Omental fat pad (tissue), 4 donors: Measurements from ENCODE around the gene TMEM192. TPM values are rescaled to one million over a fixed set of nuclear protein-coding genes. Genes with fewer than 3 reads are reported as not detected.

Source experiments
- ATAC-seq: fragments of 150-250 bp; one replicate; pipeline ENCODE4 v1.9.1; 2016; ENCODE audit warnings: mild to moderate bottlenecking, moderate library complexity; ENCODE audit not compliant: low FRiP score
- DNase-seq: peaks from one replicate; pipeline ENCODE4 v3.0.0-alpha.2; 2019; ENCODE audit warnings: low spot score
- CTCF ChIP-seq, 3 donors: fragments of 450-650 bp; IDR thresholded peaks; one replicate each; pipeline ENCODE4 v1.5.1; 2016 to 2017; ENCODE audit warnings: antibody characterized with exemption in 3 of 3, mild to moderate bottlenecking in 3 of 3, moderate library complexity in 2 of 3
- total RNA-seq, 4 donors: library from RNA; depleted of rRNA; stranded (reverse); fragments of >200 nt; gene quantifications; one replicate each; pipeline ENCODE4 v1.1.0, GENCODE V29; 2016

The TMEM192 gene
- total RNA-seq, 4 donors from 2014 or later, result 14.8 to 22.8 (median 15.7) TPM

GRCh38 chr4:165124488-165124887 is 11.8 kb upstream of the TMEM192 start:
- no peak for TF ChIP-seq CTCF (IDR thresholded peaks at IDR 0.05)
- ATAC-seq (no peak), DNase-seq (no peak)

- TF ChIP-seq CTCF (IDR thresholded peaks at IDR 0.05), result no peak
- ATAC-seq (no peak), DNase-seq (no peak)
These were observed 5.7 kb upstream of the TMEM192 start for GRCh38 chr4:165118256-165118909.

GRCh38 chr4:165115301-165115700 is 2.6 kb upstream of the TMEM192 start:
- no peak for TF ChIP-seq CTCF (IDR thresholded peaks at IDR 0.05)
- ATAC-seq, result no peak
- DNase-seq, result no peak

- ATAC-seq, result no peak
- no peak for DNase-seq
- TF ChIP-seq CTCF (IDR thresholded peaks at IDR 0.05), result no peak
These were observed 723 bp downstream of the TMEM192 start for GRCh38 chr4:165111906-165112367.

- no peak for TF ChIP-seq CTCF (IDR thresholded peaks at IDR 0.05)
- no peak for DNase-seq
- ATAC-seq, result no peak
These were observed 6.1 kb downstream of the TMEM192 start for GRCh38 chr4:165106518-165106917.

GRCh38 chr4:165101641-165102040 is 11.0 kb downstream of the TMEM192 start:
- ATAC-seq, result no peak

More at GRCh38 chr4:165101641-165102040, 11.0 kb downstream of the TMEM192 start:
- no peak for TF ChIP-seq CTCF (IDR thresholded peaks at IDR 0.05)
- no peak for DNase-seq
